Measurements from ENCODE around the gene IFT52.

DNA sequence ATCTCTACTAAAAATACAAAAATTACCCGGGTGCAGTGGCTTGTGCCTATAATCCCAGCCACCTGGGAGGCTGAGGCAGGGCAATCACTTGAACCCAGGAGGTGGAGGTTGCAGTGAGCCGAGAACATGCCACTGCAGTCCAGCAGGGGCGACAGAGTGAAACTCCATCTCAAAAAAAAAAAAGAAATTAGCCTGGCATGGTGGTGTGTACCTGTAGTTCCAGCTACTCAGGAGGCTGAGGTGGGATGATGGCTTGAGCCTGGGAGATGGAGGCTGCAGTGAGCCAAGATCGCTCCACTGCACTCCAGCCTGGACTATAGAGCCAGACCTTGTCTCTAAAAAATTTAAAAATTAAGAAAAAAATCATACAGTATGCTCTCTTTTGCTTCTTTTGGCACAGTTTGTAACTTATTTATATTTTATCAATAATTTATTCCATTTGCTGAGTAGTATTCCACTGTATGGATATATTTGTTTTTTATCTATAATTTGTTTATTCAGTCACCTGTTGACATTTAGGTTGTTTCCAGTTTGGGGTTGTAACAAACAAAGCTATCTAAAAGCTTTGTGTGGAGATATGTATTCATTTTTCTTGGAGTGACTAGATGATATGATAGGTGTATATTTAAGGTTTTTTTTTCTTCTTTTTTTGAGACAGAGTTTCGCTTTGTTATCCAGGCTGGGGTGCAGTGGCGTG, 68.1 kb downstream of the IFT52 start:
- TF ChIP-seq EZH2 (IDR thresholded peaks at IDR 0.05; ENCODE audit: low read depth) = no peak
- TF ChIP-seq, protein P1, sequence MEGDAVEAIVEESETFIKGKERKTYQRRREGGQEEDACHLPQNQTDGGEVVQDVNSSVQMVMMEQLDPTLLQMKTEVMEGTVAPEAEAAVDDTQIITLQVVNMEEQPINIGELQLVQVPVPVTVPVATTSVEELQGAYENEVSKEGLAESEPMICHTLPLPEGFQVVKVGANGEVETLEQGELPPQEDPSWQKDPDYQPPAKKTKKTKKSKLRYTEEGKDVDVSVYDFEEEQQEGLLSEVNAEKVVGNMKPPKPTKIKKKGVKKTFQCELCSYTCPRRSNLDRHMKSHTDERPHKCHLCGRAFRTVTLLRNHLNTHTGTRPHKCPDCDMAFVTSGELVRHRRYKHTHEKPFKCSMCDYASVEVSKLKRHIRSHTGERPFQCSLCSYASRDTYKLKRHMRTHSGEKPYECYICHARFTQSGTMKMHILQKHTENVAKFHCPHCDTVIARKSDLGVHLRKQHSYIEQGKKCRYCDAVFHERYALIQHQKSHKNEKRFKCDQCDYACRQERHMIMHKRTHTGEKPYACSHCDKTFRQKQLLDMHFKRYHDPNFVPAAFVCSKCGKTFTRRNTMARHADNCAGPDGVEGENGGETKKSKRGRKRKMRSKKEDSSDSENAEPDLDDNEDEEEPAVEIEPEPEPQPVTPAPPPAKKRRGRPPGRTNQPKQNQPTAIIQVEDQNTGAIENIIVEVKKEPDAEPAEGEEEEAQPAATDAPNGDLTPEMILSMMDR (conservative IDR thresholded peaks at IDR 0.05) = no peak; the same call in 1 of the 2 replicates

All from PC-9 (cell line).